GM12891 (cell line): ENCODE results near the gene SLC25A26.

ENCODE experiments used
- POLR2A ChIP-seq: IDR thresholded peaks from 2 replicates; pipeline ENCODE4 v1.6.1; 2011; ENCODE audit warnings: low read depth, low read length, control low read depth
- POLR2AphosphoS5 ChIP-seq: IDR thresholded peaks from 2 replicates; pipeline ENCODE4 v1.6.1; 2011; ENCODE audit warnings: low read depth, low read length, control low read depth

- TF ChIP-seq POLR2A = no peak
- no peak for TF ChIP-seq POLR2AphosphoS5
These were observed 115.5 kb downstream of the SLC25A26 start for GRCh38 chr3:66336333-66336766.
